ENCODE data around the gene EVI5L. TPM values are rescaled to one million over a fixed set of nuclear protein-coding genes. Genes with fewer than 3 reads are reported as not detected.

Gene EVI5L
- total RNA-seq, 1 donor from 2014 or later, result 19.0 TPM

GRCh38 chr19:7841751-7842660 is 12.0 kb downstream of the EVI5L start:
- no peaks in the 10 kb centered on the region for H3K27me3 Mint-ChIP-seq
- no peak for TF ChIP-seq CTCF (conservative IDR thresholded peaks at IDR 0.05)
- H3K4me1 Mint-ChIP-seq (ENCODE audit: unreplicated experiment), result peaks cover 5% of the 10 kb centered on the region
- H3K27ac Mint-ChIP-seq, result no peak overlapping the region
- H3K9me3 Mint-ChIP-seq, result peaks cover 4% of the 10 kb centered on the region
- no peaks in the 10 kb centered on the region for H3K36me3 Mint-ChIP-seq
- no peak overlapping the region for H3K4me3 Mint-ChIP-seq
- no peak for DNase-seq (ENCODE audit: extremely low spot score, unreplicated experiment)

- Mint-ChIP-seq H3K4me3 (no peak overlapping the region), H3K9me3 (peaks cover 4% of the 10 kb centered on the region), H3K27ac (no peak overlapping the region), H3K27me3 (no peaks in the 10 kb centered on the region), H3K36me3 (no peaks in the 10 kb centered on the region), H3K4me1 (ENCODE audit: unreplicated experiment) (peaks cover 5% of the 10 kb centered on the region)
- no peak for TF ChIP-seq CTCF (conservative IDR thresholded peaks at IDR 0.05)
- DNase-seq (ENCODE audit: extremely low spot score, unreplicated experiment), result no peak
Measured at GRCh38 chr19:7842661-7843294, 12.8 kb downstream of the EVI5L start.

- TF ChIP-seq CTCF (conservative IDR thresholded peaks at IDR 0.05), result no peak
- H3K4me1 Mint-ChIP-seq (ENCODE audit: unreplicated experiment), result peaks cover 2% of the 10 kb centered on the region
- no peaks in the 10 kb centered on the region for H3K27me3 Mint-ChIP-seq
- H3K4me3 Mint-ChIP-seq, result no peak overlapping the region
- no peaks in the 10 kb centered on the region for H3K36me3 Mint-ChIP-seq
- DNase-seq (ENCODE audit: extremely low spot score, unreplicated experiment), result no peak
- no peak overlapping the region for H3K27ac Mint-ChIP-seq
- peaks cover 2% of the 10 kb centered on the region for H3K9me3 Mint-ChIP-seq
Measured at GRCh38 chr19:7843521-7843920, 13.5 kb downstream of the EVI5L start.

GRCh38 chr19:7844405-7844804 is 14.4 kb downstream of the EVI5L start:
- DNase-seq (ENCODE audit: extremely low spot score, unreplicated experiment), result no peak
- Mint-ChIP-seq H3K27me3 (no peaks in the 10 kb centered on the region), H3K36me3 (no peaks in the 10 kb centered on the region), H3K4me1 (ENCODE audit: unreplicated experiment) (no peaks in the 10 kb centered on the region), H3K9me3 (no peaks in the 10 kb centered on the region), H3K27ac (no peak overlapping the region), H3K4me3 (no peak overlapping the region)
- TF ChIP-seq CTCF (conservative IDR thresholded peaks at IDR 0.05), result no peak

GRCh38 chr19:7844951-7845350 is 14.9 kb downstream of the EVI5L start:
- no peaks in the 10 kb centered on the region for H3K36me3 Mint-ChIP-seq
- H3K27me3 Mint-ChIP-seq, result no peaks in the 10 kb centered on the region
- no peak for TF ChIP-seq CTCF (conservative IDR thresholded peaks at IDR 0.05)
- no peak overlapping the region for H3K27ac Mint-ChIP-seq
- no peaks in the 10 kb centered on the region for H3K9me3 Mint-ChIP-seq
- no peak overlapping the region for H3K4me3 Mint-ChIP-seq
- H3K4me1 Mint-ChIP-seq (ENCODE audit: unreplicated experiment), result no peaks in the 10 kb centered on the region
- no peak for DNase-seq (ENCODE audit: extremely low spot score, unreplicated experiment)

Data from type B pancreatic cell (in vitro differentiated cells).